IMR-90 (cell line): ENCODE results near the gene SMAD4. TPM values are rescaled to one million over a fixed set of nuclear protein-coding genes. Genes with fewer than 3 reads are reported as not detected.

ENCODE experiments used
- ATAC-seq: fragments of 200-7000 bp; cut with Tn5 transposase; 2 replicates; pipeline ENCODE4 v1.9.1; 2020; ENCODE audit warnings: low read depth, mild to moderate bottlenecking, moderate library complexity
- BruUV-seq: library from RNA; stranded (reverse); fragments of 400-500 nt; replicated peaks from 2 replicates; lab custom pipeline; 2021; lab: Mats Ljungman, UMichigan
- CTCF ChIA-PET: fragments of 300-600 bp; formaldehyde crosslinking; extraction: SDS; loops from one replicate; lab custom pipeline; 2021; ENCODE audit warnings: antibody characterized with exemption; lab: Yijun Ruan, JAX
- POLR2A ChIA-PET: fragments of 300-600 bp; sonication (Branson Sonifier 250); formaldehyde crosslinking; loops from one replicate; lab custom pipeline; 2022; ENCODE audit warnings: antibody characterized with exemption; ENCODE audit not compliant: unreplicated experiment; lab: Charles Lee
- DNase-seq: peaks from one replicate; pipeline ENCODE4 v3.0.0; 2013
- H2AFZ ChIP-seq: replicated peaks from 2 replicates; pipeline ENCODE3; 2013; ENCODE audit warnings: low read length, mild to moderate bottlenecking; ENCODE audit not compliant: poor library complexity
- H2AK5ac ChIP-seq: 2 replicates; pipeline ENCODE4 v1.6.1; 2013; ENCODE audit warnings: low read depth, low read length, inconsistent platforms
- H2AK9ac ChIP-seq: replicated peaks from 2 replicates; pipeline ENCODE3; 2013; ENCODE audit warnings: mild to moderate bottlenecking, low read depth, low read length, moderate library complexity; ENCODE audit not compliant: poor library complexity
- H2BK120ac ChIP-seq: 2 replicates; pipeline ENCODE4 v1.6.1; 2013; ENCODE audit warnings: low read depth, low read length, inconsistent platforms
- H2BK15ac ChIP-seq: 3 replicates; pipeline ENCODE4 v1.6.1; 2013; ENCODE audit warnings: low read depth, low read length, inconsistent platforms
- H2BK20ac ChIP-seq: 2 replicates; pipeline ENCODE4 v1.6.1; 2013; ENCODE audit warnings: low read depth, mild to moderate bottlenecking, inconsistent platforms, low read length, moderate library complexity
- H2BK5ac ChIP-seq: 2 replicates; pipeline ENCODE4 v1.6.1; 2013; ENCODE audit warnings: mild to moderate bottlenecking, low read depth, low read length, inconsistent platforms; ENCODE audit not compliant: poor library complexity, severe bottlenecking
- H3K14ac ChIP-seq: replicated peaks from 2 replicates; pipeline ENCODE4 v1.6.1; 2013; ENCODE audit warnings: low read depth, low read length, inconsistent platforms
- H3K18ac ChIP-seq: 2 replicates; pipeline ENCODE4 v1.6.1; 2013; ENCODE audit warnings: low read depth, low read length, control low read depth
- H3K23ac ChIP-seq: 2 replicates; pipeline ENCODE4 v1.6.1; 2013; ENCODE audit warnings: low read depth, low read length, inconsistent platforms
- H3K27ac ChIP-seq: 2 replicates; pipeline ENCODE4 v1.5.1; 2013; ENCODE audit warnings: mild to moderate bottlenecking, control low read depth, low read length; ENCODE audit not compliant: insufficient read depth
- H3K27me3 ChIP-seq: 2 replicates; pipeline ENCODE4 v1.6.1; 2013; ENCODE audit warnings: low read length; ENCODE audit not compliant: control insufficient read depth, insufficient read depth
- H3K36me3 ChIP-seq: 2 replicates; pipeline ENCODE4 v1.6.1; 2013; ENCODE audit warnings: low read length, mixed read lengths; ENCODE audit not compliant: control insufficient read depth, insufficient read depth
- H3K4ac ChIP-seq: 2 replicates; pipeline ENCODE4 v1.6.1; 2013; ENCODE audit warnings: low read depth, low read length, inconsistent platforms
- H3K4me1 ChIP-seq: 2 replicates; pipeline ENCODE4 v1.6.1; 2013; ENCODE audit warnings: low read length, mixed read lengths; ENCODE audit not compliant: control insufficient read depth, insufficient read depth
- H3K4me2 ChIP-seq: 2 replicates; pipeline ENCODE4 v1.6.1; 2013; ENCODE audit warnings: low read depth, mild to moderate bottlenecking, control low read depth, low read length, moderate library complexity
- H3K4me3 ChIP-seq: 2 replicates; pipeline ENCODE4 v1.5.1; 2013; ENCODE audit warnings: low read depth, mild to moderate bottlenecking, control low read depth, low read length, moderate library complexity; ENCODE audit not compliant: insufficient read depth
- H3K56ac ChIP-seq: 2 replicates; pipeline ENCODE4 v1.6.1; 2013; ENCODE audit warnings: low read length, inconsistent platforms; ENCODE audit not compliant: insufficient read depth; ENCODE audit errors: extremely low read depth
- H3K79me1 ChIP-seq, 2 experiments: 2 replicates each; pipeline ENCODE4 v1.6.1; 2013; ENCODE audit warnings: low read length in 2 of 2, inconsistent platforms in 1 of 2, low read depth in 1 of 2
- H3K9ac ChIP-seq: 2 replicates; pipeline ENCODE4 v1.6.1; 2013; ENCODE audit warnings: low read depth, low read length, control low read depth
- H3K9me1 ChIP-seq: 2 replicates; pipeline ENCODE4 v1.6.1; 2013; ENCODE audit warnings: low read length, inconsistent platforms; ENCODE audit not compliant: insufficient read depth
- H3K9me3 ChIP-seq: 2 replicates; pipeline ENCODE4 v1.6.1; 2013; ENCODE audit warnings: low read length; ENCODE audit not compliant: control insufficient read depth, insufficient read depth
- H4K20me1 ChIP-seq: 2 replicates; pipeline ENCODE4 v1.6.1; 2013; ENCODE audit warnings: low read length, inconsistent platforms; ENCODE audit not compliant: insufficient read depth
- H4K5ac ChIP-seq: 2 replicates; pipeline ENCODE4 v1.6.1; 2013; ENCODE audit warnings: mild to moderate bottlenecking, low read depth, low read length, control low read depth
- H4K8ac ChIP-seq, 2 experiments: 2 replicates each; pipeline ENCODE4 v1.6.1; 2013; ENCODE audit warnings: low read depth in 2 of 2, low read length in 2 of 2, control low read depth in 1 of 2, inconsistent platforms in 1 of 2
- H4K91ac ChIP-seq: 2 replicates; pipeline ENCODE4 v1.6.1; 2013; ENCODE audit warnings: low read depth, low read length, inconsistent platforms; ENCODE audit not compliant: insufficient read depth
- CEBPB ChIP-seq: IDR thresholded peaks from 2 replicates; pipeline ENCODE4 v1.6.1; 2012; ENCODE audit warnings: low read depth, low read length, improper control_type of control experiment
- CHD1 ChIP-seq: IDR thresholded peaks from 2 replicates; pipeline ENCODE4 v1.6.1; 2012; ENCODE audit warnings: low read depth, low read length, improper control_type of control experiment
- FOS ChIP-seq: fragments of 150-350 bp; IDR thresholded peaks from 2 replicates; pipeline ENCODE4 v1.6.1; 2016; ENCODE audit warnings: low read depth, low read length
- MAFK ChIP-seq: IDR thresholded peaks from 2 replicates; pipeline ENCODE4 v1.6.1; 2012; ENCODE audit warnings: low read depth, low read length, improper control_type of control experiment
- MAZ ChIP-seq: IDR thresholded peaks from 2 replicates; pipeline ENCODE4 v1.6.1; 2012; ENCODE audit warnings: low read depth, mild to moderate bottlenecking, low read length, improper control_type of control experiment, moderate library complexity, borderline replicate concordance
- MXI1 ChIP-seq: IDR thresholded peaks from 2 replicates; pipeline ENCODE4 v1.6.1; 2012; ENCODE audit warnings: low read depth, mild to moderate bottlenecking, low read length, moderate library complexity, borderline replicate concordance
- NFE2L2 ChIP-seq: fragments of 150-350 bp; IDR thresholded peaks from 2 replicates; pipeline ENCODE4 v1.6.1; 2016; ENCODE audit warnings: low read depth, mild to moderate bottlenecking, low read length
- POLR2A ChIP-seq: IDR thresholded peaks from 2 replicates; pipeline ENCODE4 v1.6.1; 2012; ENCODE audit warnings: mild to moderate bottlenecking, low read depth, low read length
- SMC3 ChIP-seq: fragments of 150-350 bp; IDR thresholded peaks from 2 replicates; pipeline ENCODE4 v1.6.1; 2016; ENCODE audit warnings: low read depth, mild to moderate bottlenecking, antibody characterized with exemption, low read length, moderate library complexity
- WGBS, 2 experiments: methylation state at CpG; one replicate each; pipeline versions ENCODE4 v1.1.5 to v1.1.7; 2013; ENCODE audit warnings: missing lambda C conversion rate in 2 of 2; ENCODE audit not compliant: insufficient read length in 1 of 2; ENCODE audit errors: extremely low coverage in 2 of 2; 5-methylcytosine and 5-hydroxymethylcytosine counted together
- dilution Hi-C: fragments of 300-500 bp; cut with HindIII; formaldehyde crosslinking; loops from one replicate; pipeline ENCODE4 v1.14.3; 2018; ENCODE audit warnings: low sequenced_read_pairs; ENCODE audit not compliant: unreplicated experiment
- in situ Hi-C: fragments of 300-500 bp; cut with MboI; formaldehyde crosslinking; loops from 3 replicates; pipeline ENCODE4 v1.14.3; 2019; ENCODE audit warnings: low sequenced_read_pairs, inconsistent platforms, mixed read lengths
- intact Hi-C: fragments of 100-400 bp; cut with micrococcal nuclease; formaldehyde crosslinking; loops from 2 replicates; pipeline ENCODE4 v1.10.0; 2022
- polyA plus RNA-seq, 3 experiments: library from polyadenylated mRNA; depleted of rRNA; stranded (reverse); fragments of >200 nt; gene quantifications; 2 replicates each; pipeline ENCODE4 v1.2.3, GENCODE V29; 2012; ENCODE audit warnings: low replicate concordance in 1 of 3
- total RNA-seq: library from RNA; depleted of rRNA; stranded (reverse); fragments of >200 nt; gene quantifications from 2 replicates; pipeline ENCODE4 v1.2.3, GENCODE V29; 2012
- TF ChIP-seq, protein P1 (sequence below): conservative IDR thresholded peaks from 2 replicates; pipeline ENCODE4 v1.5.1; 2012; ENCODE audit warnings: mild to moderate bottlenecking, low read depth, low read length, improper control_type of control experiment

The SMAD4 gene
- total and polyA plus RNA-seq, 2 of the 4 experiments (the other 2 are of a cell fraction), result 57.6 to 145 TPM

DNA sequence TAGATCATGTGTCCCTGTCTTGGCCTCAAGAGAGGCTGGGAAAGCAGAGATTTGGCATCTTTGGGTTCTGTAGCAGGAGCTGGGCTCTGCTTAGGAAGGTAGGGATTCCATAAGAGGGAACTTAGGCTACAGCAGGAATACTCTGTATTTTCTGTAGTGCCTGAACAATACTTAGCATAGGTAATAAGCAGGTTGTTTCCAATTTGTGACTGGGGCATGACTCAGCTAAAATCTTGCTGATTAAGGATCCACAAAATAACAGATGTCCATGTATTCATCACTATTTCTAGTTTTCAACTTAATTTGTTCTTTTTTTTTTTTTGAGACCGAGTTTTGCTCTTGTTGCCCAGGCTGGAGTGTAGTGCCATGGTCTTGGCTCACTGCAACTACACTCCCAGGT is 68.5 kb downstream of the SMAD4 start:
- peak; percentile 89 for TF ChIP-seq NFE2L2
- no peak for TF ChIP-seq FOS
- TF ChIP-seq, protein P1, sequence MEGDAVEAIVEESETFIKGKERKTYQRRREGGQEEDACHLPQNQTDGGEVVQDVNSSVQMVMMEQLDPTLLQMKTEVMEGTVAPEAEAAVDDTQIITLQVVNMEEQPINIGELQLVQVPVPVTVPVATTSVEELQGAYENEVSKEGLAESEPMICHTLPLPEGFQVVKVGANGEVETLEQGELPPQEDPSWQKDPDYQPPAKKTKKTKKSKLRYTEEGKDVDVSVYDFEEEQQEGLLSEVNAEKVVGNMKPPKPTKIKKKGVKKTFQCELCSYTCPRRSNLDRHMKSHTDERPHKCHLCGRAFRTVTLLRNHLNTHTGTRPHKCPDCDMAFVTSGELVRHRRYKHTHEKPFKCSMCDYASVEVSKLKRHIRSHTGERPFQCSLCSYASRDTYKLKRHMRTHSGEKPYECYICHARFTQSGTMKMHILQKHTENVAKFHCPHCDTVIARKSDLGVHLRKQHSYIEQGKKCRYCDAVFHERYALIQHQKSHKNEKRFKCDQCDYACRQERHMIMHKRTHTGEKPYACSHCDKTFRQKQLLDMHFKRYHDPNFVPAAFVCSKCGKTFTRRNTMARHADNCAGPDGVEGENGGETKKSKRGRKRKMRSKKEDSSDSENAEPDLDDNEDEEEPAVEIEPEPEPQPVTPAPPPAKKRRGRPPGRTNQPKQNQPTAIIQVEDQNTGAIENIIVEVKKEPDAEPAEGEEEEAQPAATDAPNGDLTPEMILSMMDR, result no peak
- no peak for TF ChIP-seq CHD1
- peak; percentile 62 for TF ChIP-seq MAFK
- TF ChIP-seq SMC3, result no peak
- TF ChIP-seq MAZ, result no peak
- no peak for TF ChIP-seq POLR2A
- no peak for TF ChIP-seq CEBPB
- no peak for TF ChIP-seq MXI1
- CTCF ChIA-PET, result interaction anchor here (0.6 kb wide), 1 partner anchor 1019 kb away, joined by 5 read pairs; no protein-coding TSS in a partner anchor
- H3K9ac ChIP-seq, result no peak overlapping the region
- no peak overlapping the region for H4K5ac ChIP-seq
- in situ Hi-C loops (no loop called here), intact Hi-C loops (no loop called here), dilution Hi-C loops (no loop called here)
- no peak overlapping the region for H3K27ac ChIP-seq
- H3K4me1 ChIP-seq, result no peaks in the 10 kb centered on the region
- H3K23ac ChIP-seq, result no peak overlapping the region
- no peaks in the 10 kb centered on the region for H3K9me1 ChIP-seq
- H3K18ac ChIP-seq, result no peak overlapping the region
- H4K8ac ChIP-seq, result no peak overlapping the region
- BruUV-seq, result no TSS peak
- no peak overlapping the region for H2BK15ac ChIP-seq
- no peak overlapping the region for H3K56ac ChIP-seq
- no peak overlapping the region for H2AK9ac ChIP-seq
- H4K20me1 ChIP-seq, result no peaks in the 10 kb centered on the region
- H2BK20ac ChIP-seq, result no peak overlapping the region
- H3K27me3 ChIP-seq, result no peaks in the 10 kb centered on the region
- H2BK5ac ChIP-seq, result no peak overlapping the region
- no peaks in the 10 kb centered on the region for H3K9me3 ChIP-seq
- no CpG with 5 or more reads among the region's 1 CpG for WGBS, 2 experiments
- no peaks in the 10 kb centered on the region for H3K36me3 ChIP-seq
- no peak overlapping the region for H2BK120ac ChIP-seq
- no peak overlapping the region for H2AFZ ChIP-seq
- ATAC-seq (no peak), DNase-seq (no peak)
- H3K4ac ChIP-seq, result no peak overlapping the region
- no peak overlapping the region for H3K4me3 ChIP-seq
- H3K4me2 ChIP-seq, result no peak overlapping the region
- H2AK5ac ChIP-seq, result no peak overlapping the region
- POLR2A ChIA-PET, result no interaction called here
- no peak overlapping the region for H3K14ac ChIP-seq
- no peak overlapping the region for H4K91ac ChIP-seq
- no peaks in the 10 kb centered on the region for H3K79me1 ChIP-seq
